ENCODE measurements around the gene FNDC7. TPM values are rescaled to one million over a fixed set of nuclear protein-coding genes. Genes with fewer than 3 reads are reported as not detected.
"Not testable (repeated sequence)": the region's sequence is repeated elsewhere in the genome, so short reads cannot be mapped to it uniquely, and the experiment has no call there.

The FNDC7 gene
- total RNA-seq, result not detected
- long read RNA-seq, donor 1, result 0 reads
- long read RNA-seq, donor 2, partial matches to known transcripts, result 2 of 2 reads
- long read RNA-seq, donor 2, other reads (novel, unspliced or antisense), result 0 of 2 reads

GRCh38 chr1:108712606-108713150, at the start of gene FNDC7:
Gene FNDC7 (plus strand): TSS chr1:108712908. CDS start chr1:108712934, 26 bp downstream.
- DNase-seq (ENCODE audit: low spot score), result no peak

GRCh38 chr1:108663074-108663473, 49.6 kb upstream of the FNDC7 start:
- no peak for DNase-seq (ENCODE audit: low spot score)
- intact Hi-C loops (cut with DNase I), result no loop called here

More at GRCh38 chr1:108712606-108713150, at the start of gene FNDC7:
- intact Hi-C loops (cut with DNase I), result no loop called here

- intact Hi-C loops (cut with DNase I), result no loop called here
- DNase-seq (ENCODE audit: low spot score), result no peak
These were observed 48.2 kb upstream of the FNDC7 start for GRCh38 chr1:108664481-108664880.

GRCh38 chr1:108665067-108665466, 47.6 kb upstream of the FNDC7 start:
- intact Hi-C loops (cut with DNase I), result no loop called here
- DNase-seq (ENCODE audit: low spot score), result no peak

GRCh38 chr1:108665771-108666170, 46.9 kb upstream of the FNDC7 start:
- DNase-seq (ENCODE audit: low spot score), result no peak
- intact Hi-C loops (cut with DNase I), result no loop called here

GRCh38 chr1:108667422-108667821, 45.3 kb upstream of the FNDC7 start:
- DNase-seq (ENCODE audit: low spot score); intact Hi-C loops (cut with DNase I): not testable (repeated sequence)

GRCh38 chr1:108668777-108669176, 43.9 kb upstream of the FNDC7 start:
- intact Hi-C loops (cut with DNase I), result no loop called here
- no peak for DNase-seq (ENCODE audit: low spot score)

- intact Hi-C loops (cut with DNase I), result no loop called here
- no peak for DNase-seq (ENCODE audit: low spot score)
These were observed 43.0 kb upstream of the FNDC7 start for GRCh38 chr1:108669679-108670078.

- intact Hi-C loops (cut with DNase I), result no loop called here
- no peak for DNase-seq (ENCODE audit: low spot score)
These were observed 42.5 kb upstream of the FNDC7 start for GRCh38 chr1:108670131-108670773.

GRCh38 chr1:108671143-108671542, 41.6 kb upstream of the FNDC7 start:
- intact Hi-C loops (cut with DNase I), result no loop called here
- DNase-seq (ENCODE audit: low spot score), result no peak

- intact Hi-C loops (cut with DNase I), result no loop called here
These were observed 34.0 kb upstream of the FNDC7 start for GRCh38 chr1:108678706-108679105.

GRCh38 chr1:108679586-108680213, 33.0 kb upstream of the FNDC7 start:
- no peak for DNase-seq (ENCODE audit: low spot score)
- intact Hi-C loops (cut with DNase I), result no loop called here

More at GRCh38 chr1:108678706-108679105, 34.0 kb upstream of the FNDC7 start:
- DNase-seq (ENCODE audit: low spot score), result no peak

GRCh38 chr1:108681701-108682100, 31.0 kb upstream of the FNDC7 start:
- DNase-seq (ENCODE audit: low spot score); intact Hi-C loops (cut with DNase I): not testable (repeated sequence)

- no peak for DNase-seq (ENCODE audit: low spot score)
- intact Hi-C loops (cut with DNase I), result no loop called here
These were observed 27.2 kb upstream of the FNDC7 start for GRCh38 chr1:108685529-108685928.

GRCh38 chr1:108686614-108687313, 25.9 kb upstream of the FNDC7 start:
- no peak for DNase-seq (ENCODE audit: low spot score)
- intact Hi-C loops (cut with DNase I), result no loop called here

- no peak for DNase-seq (ENCODE audit: low spot score)
- intact Hi-C loops (cut with DNase I), result loop anchor here in 1 of 2 donors (5.0 kb wide), 1 partner anchor 56 kb away; the partner anchor contains the start of gene STXBP3
These were observed 21.4 kb upstream of the FNDC7 start for GRCh38 chr1:108691128-108691941.

- intact Hi-C loops (cut with DNase I), result loop anchor here in 1 of 2 donors (5.0 kb wide), 1 partner anchor 55 kb away; the partner anchor contains the start of gene STXBP3
These were observed 20.6 kb upstream of the FNDC7 start, which contains the start of gene PRPF38B for GRCh38 chr1:108691942-108692723. Gene PRPF38B (plus strand): TSS chr1:108692310. CDS start chr1:108692592, 282 bp downstream.

More at GRCh38 chr1:108691942-108692723, 20.6 kb upstream of the FNDC7 start, which contains the start of gene PRPF38B:
- DNase-seq (ENCODE audit: low spot score), result peak; percentile 99
